HepG2 (cell line): Measurements from ENCODE around the gene ST3GAL5. TPM values are rescaled to one million over a fixed set of nuclear protein-coding genes. Genes with fewer than 3 reads are reported as not detected.

Experiments used
- ATAC-seq: fragments of 200-7000 bp; cut with Tn5 transposase; 3 replicates; pipeline ENCODE4 v1.9.1; 2020; ENCODE audit warnings: mild to moderate bottlenecking, moderate library complexity
- BruUV-seq: library from RNA; stranded (reverse); fragments of 400-500 nt; replicated peaks from 2 replicates; lab custom pipeline; 2021; lab: Mats Ljungman, UMichigan
- CTCF ChIA-PET: fragments of 300-600 bp; formaldehyde crosslinking; extraction: SDS; loops from one replicate; lab custom pipeline; 2021; ENCODE audit warnings: low total read pairs, inconsistent platforms, low intra/inter-chr PET ratio; lab: Yijun Ruan, JAX
- POLR2A ChIA-PET: fragments of 350-600 bp; sonication (Branson Sonifier 250); formaldehyde crosslinking; loops from one replicate; lab custom pipeline; 2020; ENCODE audit warnings: antibody characterized with exemption, inconsistent platforms; lab: Yijun Ruan, JAX
- DNase-seq: peaks from one replicate; pipeline ENCODE4 v3.0.0-alpha.2; 2015; ENCODE audit warnings: low spot score
- FAIRE-seq: peaks from 3 replicates; lab custom pipeline; 2011; peaks lifted over from hg19 to GRCh38; lab: Jason Lieb, UNC
- H2AFZ ChIP-seq: one replicate; pipeline ENCODE4 v1.6.1; 2011; ENCODE audit warnings: low read length, inconsistent platforms
- H3K27ac ChIP-seq: fragments of 300-600 bp; 3 replicates; pipeline ENCODE4 v1.8.0; 2011; ENCODE audit warnings: mixed run types, mild to moderate bottlenecking, mixed read lengths, low read length, inconsistent platforms; ENCODE audit not compliant: insufficient read depth; ENCODE audit errors: extremely low read length
- H3K27me3 ChIP-seq, 2 experiments: fragments of 200-600 bp in 1 of 2; 2 replicates in 1 of 2; 3 replicates in 1 of 2; pipeline versions ENCODE4 v1.6.0 to v1.8.0; 2011; ENCODE audit warnings: low read length in 2 of 2, mild to moderate bottlenecking in 2 of 2, moderate library complexity in 2 of 2, inconsistent platforms in 1 of 2; ENCODE audit not compliant: insufficient read depth in 2 of 2, control insufficient read depth in 1 of 2
- H3K36me3 ChIP-seq, 2 experiments: fragments of 200-600 bp in 1 of 2; replicated peaks in 1 of 2; 2 replicates in 1 of 2; 3 replicates in 1 of 2; pipeline versions ENCODE4 v1.5.1 to v1.8.0; 2011; ENCODE audit warnings: low read length in 2 of 2, inconsistent platforms in 1 of 2; ENCODE audit not compliant: insufficient read depth in 2 of 2, control insufficient read depth in 1 of 2
- H3K4me1 ChIP-seq: 2 replicates; pipeline ENCODE4 v1.5.1; 2012; ENCODE audit warnings: low read length, inconsistent platforms; ENCODE audit not compliant: insufficient read depth
- H3K4me2 ChIP-seq: 2 replicates; pipeline ENCODE4 v1.6.0; 2011; ENCODE audit warnings: low read depth, low read length, inconsistent platforms
- H3K4me3 ChIP-seq, 3 experiments: fragments of 200-600 bp in 1 of 3; sonication (generic), shearing (Covaris generic) in 1 of 3; replicated peaks in 1 of 3; 2 replicates each; pipeline ENCODE4 v1.5.1; 2011 to 2016; ENCODE audit warnings: low read length in 3 of 3, inconsistent platforms in 2 of 3, low read depth in 2 of 3, mild to moderate bottlenecking in 2 of 3, control low read depth in 1 of 3, mixed read lengths in 1 of 3; ENCODE audit not compliant: insufficient read depth in 1 of 3
- H3K79me2 ChIP-seq: one replicate; pipeline ENCODE4 v1.6.1; 2011; ENCODE audit warnings: low read length, inconsistent platforms; ENCODE audit not compliant: insufficient read depth
- H3K9ac ChIP-seq: 2 replicates; pipeline ENCODE4 v1.6.0; 2011; ENCODE audit warnings: mild to moderate bottlenecking, low read depth, low read length, inconsistent platforms; ENCODE audit not compliant: insufficient read depth
- H3K9me3 ChIP-seq: 2 replicates; pipeline ENCODE4 v1.5.1; 2012; ENCODE audit warnings: mild to moderate bottlenecking, low read length
- H4K20me1 ChIP-seq: 2 replicates; pipeline ENCODE4 v1.6.0; 2011; ENCODE audit warnings: inconsistent platforms, mild to moderate bottlenecking, low read length, moderate library complexity; ENCODE audit not compliant: insufficient read depth
- MED8 ChIP-seq: sonication (generic); formaldehyde crosslinking; IDR thresholded peaks from 2 replicates; pipeline ENCODE4 v1.8.1; 2023; ENCODE audit warnings: mild to moderate bottlenecking, missing genetic modification reagents; ENCODE audit not compliant: insufficient replicate concordance
- WGBS: methylation state at CpG from one replicate; pipeline ENCODE4 v1.1.6; 2017; ENCODE audit warnings: low lambda C conversion rate; 5-methylcytosine and 5-hydroxymethylcytosine counted together
- in situ Hi-C: cut with HindIII; loops from 2 replicates; pipeline ENCODE4 v1.10.0; 2017; ENCODE audit warnings: low pct_unique_long_range_greater_than_20kb; ENCODE audit not compliant: extremely low pct_ligation_motif_present
- intact Hi-C: fragments of 100-400 bp; cut with micrococcal nuclease; formaldehyde crosslinking; loops from one replicate; pipeline ENCODE4 v1.10.0; 2022; ENCODE audit not compliant: unreplicated experiment
- polyA plus RNA-seq, 8 experiments: library from polyadenylated mRNA; depleted of rRNA in 3 of 8; stranded (reverse) in 7 of 8; unstranded in 1 of 8; fragments of >200 nt; fragmentation: Illumina TruSeq in 4 of 8; extraction: Trizol in 4 of 8; gene quantifications; 2 replicates each; pipeline versions ENCODE4 v1.2.1 to v1.2.3, GENCODE V29; 2011 to 2016; ENCODE audit warnings: low read depth in 4 of 8, missing spikeins in 1 of 8, mixed read lengths in 1 of 8; ENCODE audit not compliant: insufficient read depth in 1 of 8
- total RNA-seq, 5 experiments: library from RNA; depleted of rRNA; stranded (reverse); fragments of >200 nt; fragmentation: Illumina TruSeq; extraction: Trizol; gene quantifications; 2 replicates each; pipeline ENCODE4 v1.2.3, GENCODE V29; 2016; ENCODE audit warnings: low read depth in 1 of 5
- TF ChIP-seq, protein P1 (sequence below): sonication (generic); formaldehyde crosslinking; IDR thresholded peaks from 2 replicates; pipeline ENCODE4 v1.4.0; 2020; ENCODE audit warnings: mild to moderate bottlenecking, missing genetic modification reagents
- TF ChIP-seq, protein P2 (sequence below): sonication (generic); formaldehyde crosslinking; conservative IDR thresholded peaks from 2 replicates; pipeline ENCODE4 v1.8.0; 2022; ENCODE audit warnings: mild to moderate bottlenecking, moderate library complexity, missing genetic modification reagents
- TF ChIP-seq, protein P3 (sequence below): sonication (generic); formaldehyde crosslinking; IDR thresholded peaks from 2 replicates; pipeline ENCODE4 v1.4.0; 2020; ENCODE audit warnings: missing genetic modification reagents

ST3GAL5 gene
- total and polyA plus RNA-seq, 2 of the 13 experiments (the other 11 are each of a cell fraction or from before 2014, with no cell fraction given): 1.3 to 2.0 TPM

DNA sequence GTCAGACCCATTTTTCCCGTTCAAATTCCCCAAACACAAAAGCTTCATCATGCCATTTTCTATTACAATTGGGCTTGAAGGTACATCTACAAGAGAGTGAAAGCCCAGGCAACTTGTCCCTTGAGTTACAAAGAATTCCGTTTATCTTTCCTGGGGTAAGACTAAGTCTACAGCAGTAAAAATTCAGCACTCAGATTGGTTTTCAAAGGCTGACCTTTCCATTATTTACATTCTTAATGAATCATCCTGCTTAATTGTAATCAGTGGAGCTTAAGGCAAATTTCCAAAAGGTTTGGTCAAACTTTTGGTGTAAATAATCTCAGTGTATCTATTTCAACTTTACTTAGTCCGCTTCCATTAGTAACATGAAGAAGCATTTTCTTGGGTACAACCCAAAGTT is 33.4 kb upstream of the ST3GAL5 start:
- peaks cover 0 to 16% of the 10 kb centered on the region in 2 experiments; a peak in 3 of 5 replicates for H3K27me3 ChIP-seq
- DNase-seq (no peak), FAIRE-seq (no peak), ATAC-seq (no peak)
- no peaks in the 10 kb centered on the region for H3K36me3 ChIP-seq
- no peak overlapping the region for H2AFZ ChIP-seq
- no peak overlapping the region for H3K9ac ChIP-seq
- in situ Hi-C loops: no loop called here
- BruUV-seq: no TSS peak
- no peaks in the 10 kb centered on the region for H4K20me1 ChIP-seq
- no peaks in the 10 kb centered on the region for H3K9me3 ChIP-seq
- H3K27ac ChIP-seq: no peak overlapping the region
- POLR2A ChIA-PET: no interaction called here
- TF ChIP-seq, protein P1, sequence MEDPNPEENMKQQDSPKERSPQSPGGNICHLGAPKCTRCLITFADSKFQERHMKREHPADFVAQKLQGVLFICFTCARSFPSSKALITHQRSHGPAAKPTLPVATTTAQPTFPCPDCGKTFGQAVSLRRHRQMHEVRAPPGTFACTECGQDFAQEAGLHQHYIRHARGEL (CRISPR knock-in tag): no peak
- no peak for TF ChIP-seq MED8 (CRISPR knock-in tag)
- TF ChIP-seq, protein P2, sequence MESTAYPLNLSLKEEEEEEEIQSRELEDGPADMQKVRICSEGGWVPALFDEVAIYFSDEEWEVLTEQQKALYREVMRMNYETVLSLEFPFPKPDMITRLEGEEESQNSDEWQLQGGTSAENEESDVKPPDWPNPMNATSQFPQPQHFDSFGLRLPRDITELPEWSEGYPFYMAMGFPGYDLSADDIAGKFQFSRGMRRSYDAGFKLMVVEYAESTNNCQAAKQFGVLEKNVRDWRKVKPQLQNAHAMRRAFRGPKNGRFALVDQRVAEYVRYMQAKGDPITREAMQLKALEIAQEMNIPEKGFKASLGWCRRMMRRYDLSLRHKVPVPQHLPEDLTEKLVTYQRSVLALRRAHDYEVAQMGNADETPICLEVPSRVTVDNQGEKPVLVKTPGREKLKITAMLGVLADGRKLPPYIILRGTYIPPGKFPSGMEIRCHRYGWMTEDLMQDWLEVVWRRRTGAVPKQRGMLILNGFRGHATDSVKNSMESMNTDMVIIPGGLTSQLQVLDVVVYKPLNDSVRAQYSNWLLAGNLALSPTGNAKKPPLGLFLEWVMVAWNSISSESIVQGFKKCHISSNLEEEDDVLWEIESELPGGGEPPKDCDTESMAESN: no peak
- TF ChIP-seq, protein P3, sequence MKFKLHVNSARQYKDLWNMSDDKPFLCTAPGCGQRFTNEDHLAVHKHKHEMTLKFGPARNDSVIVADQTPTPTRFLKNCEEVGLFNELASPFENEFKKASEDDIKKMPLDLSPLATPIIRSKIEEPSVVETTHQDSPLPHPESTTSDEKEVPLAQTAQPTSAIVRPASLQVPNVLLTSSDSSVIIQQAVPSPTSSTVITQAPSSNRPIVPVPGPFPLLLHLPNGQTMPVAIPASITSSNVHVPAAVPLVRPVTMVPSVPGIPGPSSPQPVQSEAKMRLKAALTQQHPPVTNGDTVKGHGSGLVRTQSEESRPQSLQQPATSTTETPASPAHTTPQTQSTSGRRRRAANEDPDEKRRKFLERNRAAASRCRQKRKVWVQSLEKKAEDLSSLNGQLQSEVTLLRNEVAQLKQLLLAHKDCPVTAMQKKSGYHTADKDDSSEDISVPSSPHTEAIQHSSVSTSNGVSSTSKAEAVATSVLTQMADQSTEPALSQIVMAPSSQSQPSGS: no peak
- TF ChIP-seq, all 625 proteins: peak for 0
- H3K79me2 ChIP-seq: no peaks in the 10 kb centered on the region
- CTCF ChIA-PET: no interaction called here
- intact Hi-C loops: no loop called here
- no peak overlapping the region for H3K4me3 ChIP-seq
- 28% methylated on average over 3 of the region's 3 CpGs for WGBS
- peaks cover 13% of the 10 kb centered on the region for H3K4me1 ChIP-seq
- no peak overlapping the region for H3K4me2 ChIP-seq
